NT2/D1 (cell line): ENCODE results near the gene TMEM147.

Experiments used
- SUZ12 ChIP-seq: IDR thresholded peaks from 2 replicates; pipeline ENCODE4 v1.6.1; 2011; ENCODE audit not compliant: insufficient read length, insufficient read depth; ENCODE audit errors: extremely low read depth
- YY1 ChIP-seq: IDR thresholded peaks from 2 replicates; pipeline ENCODE4 v1.6.1; 2011; ENCODE audit not compliant: insufficient read length, insufficient read depth
- ZNF274 ChIP-seq: IDR thresholded peaks from 2 replicates; pipeline ENCODE4 v1.6.1; 2011; ENCODE audit warnings: mild to moderate bottlenecking, low read depth, low read length

GRCh38 chr19:35516310-35516709, 29.1 kb upstream of the TMEM147 start:
- no peak for TF ChIP-seq YY1
- TF ChIP-seq ZNF274, result no peak
- TF ChIP-seq SUZ12, result no peak
